Head of caudate nucleus (tissue), 42 donors: Measurements from ENCODE around the gene OLFM1.
"Not testable (repeated sequence)": the region's sequence is repeated elsewhere in the genome, so short reads cannot be mapped to it uniquely, and the experiment has no call there.

Experiments
- DNase-seq, 42 donors: peaks; one replicate each; pipeline versions ENCODE4 v3.0.0 to v3.0.0-alpha.2; 2020 to 2021; ENCODE audit warnings: mixed read lengths in 7 of 42
- intact Hi-C: fragments of 100-400 bp; cut with DNase I; formaldehyde crosslinking; loops from one replicate; pipeline ENCODE4 v1.15.0; 2022

The OLFM1 gene

DNA sequence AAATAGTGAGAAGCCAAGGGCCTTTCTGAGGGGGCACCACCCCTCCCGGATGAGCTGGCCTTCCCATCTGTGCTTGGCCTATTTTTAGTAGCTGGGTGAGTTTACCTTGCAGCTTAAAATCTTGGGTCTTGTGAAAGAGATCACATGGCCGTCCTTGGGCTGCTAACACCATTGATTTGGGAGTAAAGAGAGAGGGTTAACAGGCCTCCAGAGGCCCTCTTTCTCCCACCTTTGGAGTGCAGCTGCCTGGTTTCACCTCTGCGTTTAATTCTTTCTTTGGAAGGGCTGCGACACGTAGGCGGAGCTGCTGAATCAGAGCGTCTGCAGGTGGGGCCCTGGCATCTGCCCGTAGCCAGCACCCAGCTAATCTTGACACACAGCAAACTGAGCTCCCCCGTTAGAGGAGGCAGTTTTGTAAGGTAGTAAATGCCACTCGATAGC lies 12.8 kb downstream of the OLFM1 start:
- intact Hi-C loops: no loop called here
- peak in 41 of 42 donors; percentile 23 to 91 (median 66) for DNase-seq

DNA sequence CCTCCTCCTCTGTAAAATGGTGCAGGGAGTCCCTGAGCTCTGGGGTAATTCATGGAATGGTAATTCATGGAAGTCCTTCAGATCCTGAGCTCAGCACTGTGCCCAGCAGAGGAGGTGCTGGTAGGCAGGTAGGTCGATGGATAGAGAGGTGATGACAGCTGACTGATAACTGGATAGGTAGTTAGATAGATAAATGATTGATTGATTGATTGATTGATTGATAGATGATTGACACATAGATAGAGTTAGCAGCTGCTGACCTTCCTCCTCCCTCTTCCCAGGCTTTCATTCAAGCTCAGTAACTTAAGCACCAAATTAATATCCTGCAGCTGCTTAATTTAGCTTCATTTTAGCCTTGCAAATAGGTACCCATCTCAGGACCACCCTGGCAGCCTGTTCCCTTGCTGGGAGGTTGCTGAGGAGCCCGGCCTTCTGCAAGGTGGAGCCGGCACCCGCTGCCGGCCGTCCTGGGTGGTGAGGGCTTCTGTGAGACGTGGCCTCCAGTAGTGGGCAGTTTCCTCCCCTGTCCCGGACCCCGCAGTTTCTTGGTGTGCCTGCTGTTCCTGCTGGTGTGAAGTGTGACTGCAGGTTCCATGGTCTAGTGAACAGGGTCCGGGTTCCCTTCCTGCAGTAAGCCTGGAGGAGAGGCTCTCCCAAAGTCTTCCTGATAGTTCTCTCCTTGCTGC lies 13.4 kb downstream of the OLFM1 start:
- no peak for DNase-seq
- intact Hi-C loops: no loop called here

DNA sequence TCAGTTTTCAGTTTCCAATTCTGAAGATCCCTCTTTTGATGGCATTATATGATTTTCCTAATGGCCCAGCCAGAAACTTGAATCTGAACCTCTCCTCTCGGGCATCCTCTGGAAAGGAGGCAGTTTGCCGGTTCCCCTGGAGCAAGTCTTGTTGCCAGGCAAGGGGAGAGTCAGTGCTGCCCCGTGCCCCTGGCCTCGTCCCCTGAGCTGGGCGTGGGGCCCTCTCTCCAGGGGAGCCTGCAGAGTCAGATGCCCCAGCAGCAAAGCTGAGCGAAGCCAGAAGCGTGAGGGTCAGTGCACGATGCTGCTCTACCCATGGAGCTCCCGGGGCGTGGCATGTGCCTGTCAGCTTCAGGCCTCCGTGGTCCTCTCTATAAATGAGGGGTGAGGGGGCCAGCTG lies 14.0 kb downstream of the OLFM1 start:
- intact Hi-C loops: no loop called here
- no peak for DNase-seq

DNA sequence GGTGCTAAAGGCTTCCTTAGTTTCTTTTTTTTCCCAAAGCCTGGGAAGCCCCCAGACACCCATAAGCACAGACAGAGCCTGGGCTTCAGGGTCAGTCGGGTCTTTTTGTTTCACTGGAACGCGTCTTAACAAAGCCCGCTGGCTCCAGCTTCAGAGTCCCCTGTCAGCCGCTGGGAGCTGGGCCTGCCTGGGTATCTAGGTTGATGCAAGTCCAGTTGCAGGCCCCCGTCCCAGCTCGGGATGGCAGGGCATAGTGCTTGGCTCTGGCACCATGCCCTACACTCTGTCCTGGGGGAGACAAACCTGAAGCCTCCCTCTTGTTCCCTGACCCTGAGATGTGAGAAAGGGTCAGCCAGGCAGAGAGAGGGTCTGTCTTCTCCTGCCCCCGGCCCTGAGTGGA lies 14.5 kb downstream of the OLFM1 start:
- intact Hi-C loops: no loop called here
- DNase-seq: no peak

DNA sequence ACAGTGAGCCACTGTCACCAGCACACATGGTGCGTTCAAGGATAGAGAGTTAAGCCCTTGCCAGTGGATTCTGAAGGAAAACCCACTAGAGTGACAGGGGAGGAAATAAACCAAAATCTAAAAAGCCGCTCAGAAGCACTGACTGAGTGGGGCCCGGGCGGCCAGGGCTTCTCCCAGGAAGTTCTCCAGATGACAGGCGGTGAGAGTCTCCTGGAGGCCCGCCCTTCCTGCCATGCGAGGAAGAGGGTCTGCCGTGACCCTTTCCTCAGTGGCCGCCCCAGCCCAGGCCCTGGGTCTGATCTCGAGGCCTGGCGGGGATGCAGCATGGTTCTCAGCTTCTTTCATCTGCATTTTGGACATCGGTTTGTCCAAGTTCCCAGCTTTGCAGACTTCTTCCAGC lies 14.9 kb downstream of the OLFM1 start:
- no peak for DNase-seq
- intact Hi-C loops: no loop called here

DNA sequence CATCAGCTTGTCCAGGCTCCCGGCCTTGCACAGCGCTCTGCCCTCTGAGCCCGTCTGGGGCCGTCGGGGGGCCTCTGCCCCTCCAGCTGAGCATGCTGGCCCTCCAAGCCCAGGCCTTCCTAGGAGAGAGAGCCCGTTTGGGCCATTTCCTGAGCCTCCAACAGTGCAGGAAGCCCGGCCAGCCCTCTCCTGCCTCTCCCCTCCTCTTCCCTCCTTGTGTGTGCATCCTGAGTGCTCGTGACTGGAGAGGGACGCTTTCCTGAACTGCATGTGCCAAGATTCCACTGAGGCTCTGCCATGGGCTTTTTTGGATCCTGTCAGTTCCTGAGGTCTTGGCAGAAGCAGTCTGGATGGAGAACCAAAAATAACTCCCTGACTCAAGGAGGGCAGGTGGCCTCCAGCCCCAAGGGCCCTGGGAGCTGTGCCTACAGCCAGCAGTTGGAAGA lies 15.6 kb downstream of the OLFM1 start:
- intact Hi-C loops: no loop called here
- peak in 1 of 42 donors; percentile 21 for DNase-seq

DNA sequence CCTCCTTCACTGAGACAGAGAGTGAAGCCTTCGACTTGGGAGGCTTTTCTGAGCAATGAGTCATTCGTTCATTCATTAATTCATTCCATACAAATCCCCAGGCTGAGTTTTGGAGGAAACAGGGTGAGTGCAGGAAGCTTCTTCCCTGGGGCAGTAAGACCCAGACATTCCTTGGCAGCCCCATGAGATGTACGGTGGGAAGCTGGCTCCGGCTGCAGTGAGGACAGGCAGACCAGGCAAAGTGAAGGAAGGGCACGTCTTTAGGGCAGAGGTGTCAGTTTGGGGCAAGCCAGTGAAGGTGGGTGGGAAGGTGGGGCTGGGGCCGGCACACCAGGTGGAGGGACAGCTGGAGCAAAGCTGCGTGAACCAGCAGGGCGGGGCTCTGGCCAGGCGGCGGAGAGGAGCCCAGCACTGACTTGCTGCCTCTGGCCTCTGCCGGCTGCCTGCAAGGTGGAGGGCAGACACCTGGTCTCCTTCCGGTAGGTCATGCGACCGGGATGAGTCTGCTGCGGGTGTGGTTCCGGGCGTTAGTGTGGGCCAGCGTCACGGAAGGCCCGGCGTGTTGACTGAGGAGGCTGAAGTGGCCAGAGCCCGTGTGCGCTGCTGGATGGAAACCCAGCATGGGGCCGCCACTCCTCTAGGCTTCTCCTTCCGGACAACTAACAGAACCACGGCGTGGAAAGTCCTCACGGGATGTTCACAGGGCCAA lies 16.6 kb downstream of the OLFM1 start:
- intact Hi-C loops: no loop called here
- no peak for DNase-seq

DNA sequence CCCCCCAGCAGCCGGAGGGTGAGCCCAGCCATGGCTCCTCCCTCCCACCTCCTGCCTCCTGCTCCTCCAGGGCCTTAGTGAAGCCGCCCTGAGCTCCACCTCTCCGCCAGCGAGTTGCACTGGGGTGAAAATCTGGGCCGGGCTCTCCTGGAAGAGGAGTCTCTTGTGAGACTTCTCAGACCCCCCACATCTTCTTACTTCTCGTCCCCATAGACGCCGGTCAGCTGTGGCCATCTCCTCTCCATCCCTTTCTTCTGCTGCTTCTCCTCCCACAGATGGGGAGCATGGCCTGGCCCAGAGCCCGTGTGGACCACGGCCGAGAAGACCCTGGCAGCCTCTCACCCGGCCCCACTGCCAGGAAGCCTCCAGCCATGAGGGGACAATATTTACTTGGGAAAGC lies 17.3 kb downstream of the OLFM1 start:
- no peak for DNase-seq
- intact Hi-C loops: no loop called here

DNA sequence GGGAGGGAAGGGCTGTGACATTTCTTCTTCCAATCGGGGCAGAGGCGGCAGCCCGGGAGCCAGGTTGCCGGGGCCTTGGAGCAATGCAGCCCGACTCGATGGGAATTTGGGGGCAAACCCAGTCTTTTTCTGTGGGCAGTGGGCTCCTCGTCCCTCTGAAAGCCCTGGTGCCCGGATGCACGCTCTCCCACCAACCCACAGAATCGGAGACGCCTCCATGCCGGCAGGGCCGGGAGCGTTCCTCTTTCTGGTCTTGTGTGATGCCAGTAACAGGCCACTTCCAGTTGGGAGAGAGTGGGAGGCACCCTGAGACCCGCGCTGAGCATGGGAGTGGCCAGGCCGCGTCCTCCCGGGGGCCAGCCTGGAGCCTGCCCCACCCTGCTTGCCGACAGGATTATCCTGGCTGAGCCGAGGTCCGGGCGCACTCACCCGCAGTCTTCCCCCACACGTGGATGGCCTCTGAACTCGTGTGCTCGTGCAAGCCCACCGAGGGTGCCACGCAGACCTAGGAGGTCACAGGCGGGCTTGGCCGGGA lies 17.8 kb downstream of the OLFM1 start:
- intact Hi-C loops: no loop called here

DNA sequence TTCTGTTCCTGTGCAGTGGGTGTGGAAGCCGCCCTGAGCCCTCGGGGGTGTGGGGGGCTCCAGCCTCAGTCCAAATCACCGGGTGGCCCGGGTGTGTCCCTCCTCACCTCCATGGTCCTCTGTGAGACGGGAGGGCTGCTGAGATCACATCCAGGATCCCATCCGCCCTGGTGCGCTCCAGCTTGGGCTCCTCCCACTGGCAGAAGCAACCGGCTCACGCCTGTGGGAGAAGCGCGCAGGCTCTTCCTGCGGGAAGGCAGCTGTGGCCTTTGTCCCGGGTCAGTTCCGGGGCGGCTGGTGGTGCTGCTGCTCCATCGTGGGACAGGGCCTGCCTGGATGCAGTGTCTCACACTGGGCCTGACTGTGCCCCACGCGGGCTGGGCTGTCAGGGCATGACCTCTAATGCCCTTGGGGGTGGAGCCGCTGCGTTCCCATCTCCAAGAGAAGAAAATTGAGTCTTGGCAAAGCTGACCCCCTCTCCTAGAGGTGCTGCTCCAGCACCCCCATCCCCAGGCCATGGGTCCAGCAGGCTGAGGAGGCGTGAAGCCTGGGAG lies 18.5 kb downstream of the OLFM1 start:
- no peak for DNase-seq
- intact Hi-C loops: no loop called here

More for the DNA sequence above, 17.8 kb downstream of the OLFM1 start:
- DNase-seq: no peak

DNA sequence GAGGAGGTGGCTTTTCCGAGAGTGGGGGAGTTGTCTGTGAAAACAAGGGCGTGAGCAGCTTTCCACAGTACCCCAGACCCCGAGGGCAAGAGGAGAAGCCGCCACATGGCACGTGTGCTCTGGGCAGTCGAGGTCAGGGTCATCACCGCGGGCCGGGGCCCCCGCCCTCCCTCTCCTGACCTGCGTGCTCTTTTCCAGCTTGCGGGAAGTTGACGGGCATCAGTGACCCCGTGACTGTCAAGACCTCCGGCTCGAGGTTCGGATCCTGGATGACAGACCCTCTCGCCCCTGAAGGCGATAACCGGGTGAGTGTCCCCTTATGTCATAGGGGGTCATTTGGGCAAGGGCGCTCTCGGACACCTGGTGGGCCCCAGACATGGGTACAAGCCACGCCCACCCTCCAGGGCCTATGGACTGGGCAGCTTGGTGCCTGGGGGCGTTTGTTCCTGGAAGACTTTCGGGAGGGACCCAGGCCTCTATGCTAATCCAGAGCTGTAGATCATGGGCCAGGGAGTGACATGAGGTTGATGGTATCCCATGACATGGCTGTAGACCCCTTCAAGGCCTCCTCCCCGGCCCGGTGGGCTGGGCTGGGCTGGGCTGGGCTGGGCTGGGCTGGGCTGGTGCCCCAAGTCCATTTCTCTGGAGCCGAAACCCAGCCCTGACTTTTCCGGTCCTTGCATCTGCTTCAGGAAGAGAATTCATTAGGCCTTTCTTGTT lies 19.2 kb downstream of the OLFM1 start:
- intact Hi-C loops: no loop called here
- DNase-seq: no peak

DNA sequence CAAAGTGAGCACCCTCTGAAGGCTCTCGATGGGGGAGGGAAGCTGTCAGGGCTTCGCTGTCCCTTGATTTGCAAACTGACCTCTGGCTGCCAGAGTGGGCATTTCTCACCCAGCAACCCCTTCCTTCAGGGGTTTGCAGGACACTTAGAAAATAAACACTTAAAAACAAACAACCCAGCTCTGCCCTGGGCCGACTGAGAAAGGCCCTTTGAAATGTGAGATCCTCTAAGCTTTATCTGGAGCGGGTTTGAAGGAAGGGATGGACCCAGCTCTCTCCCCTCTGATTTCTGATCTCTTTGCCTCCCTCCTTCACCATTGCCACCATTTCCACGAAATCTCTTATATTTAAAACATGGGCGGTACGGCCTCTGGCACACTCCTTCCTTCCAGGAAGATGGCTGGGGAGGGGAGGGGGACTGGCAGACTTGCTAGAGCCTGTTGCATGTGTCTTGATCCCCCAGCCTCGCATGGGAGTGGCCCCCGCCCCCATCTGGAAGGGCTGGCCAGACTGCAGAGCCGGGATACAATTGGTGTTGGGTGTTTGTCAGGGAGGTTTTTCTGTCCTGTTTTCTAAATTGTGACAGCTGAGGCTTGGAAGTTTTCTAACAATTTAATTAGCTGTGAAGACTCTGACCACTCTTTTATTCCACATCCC lies 20.2 kb downstream of the OLFM1 start:
- no peak for DNase-seq
- intact Hi-C loops: no loop called here

DNA sequence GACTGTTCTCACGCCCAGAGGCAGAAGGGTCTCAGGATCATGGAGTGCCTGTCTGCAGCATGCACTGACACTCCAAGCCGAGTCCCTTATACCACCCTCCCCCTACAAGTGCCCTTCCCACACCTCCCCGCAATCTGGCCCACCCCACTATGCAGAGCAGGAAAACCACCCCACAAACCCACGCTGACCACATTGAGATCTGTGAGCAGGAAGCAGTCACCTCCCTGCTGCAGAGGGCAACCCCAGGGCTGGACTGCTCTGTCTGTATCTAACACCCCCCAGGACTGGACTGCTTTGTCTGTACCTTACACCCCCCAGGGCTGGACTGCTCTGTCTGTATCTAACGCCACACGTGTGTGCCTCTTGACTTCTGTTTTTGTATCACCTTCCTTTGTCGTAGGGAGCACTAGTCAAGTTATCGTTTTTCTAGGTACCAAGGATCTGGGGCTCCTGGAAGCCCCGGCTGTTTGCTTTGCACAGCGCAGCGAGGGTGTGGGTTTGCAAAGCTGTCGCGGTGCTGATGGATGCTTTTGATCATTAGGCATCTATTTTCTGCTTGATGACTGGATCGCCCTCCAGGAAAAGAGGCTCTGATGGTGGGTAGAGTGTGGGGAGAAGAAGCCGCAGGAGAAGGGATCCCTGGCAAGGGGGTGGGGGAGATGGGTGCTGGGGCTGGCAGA lies 21.5 kb downstream of the OLFM1 start:
- DNase-seq: no peak
- intact Hi-C loops: no loop called here

DNA sequence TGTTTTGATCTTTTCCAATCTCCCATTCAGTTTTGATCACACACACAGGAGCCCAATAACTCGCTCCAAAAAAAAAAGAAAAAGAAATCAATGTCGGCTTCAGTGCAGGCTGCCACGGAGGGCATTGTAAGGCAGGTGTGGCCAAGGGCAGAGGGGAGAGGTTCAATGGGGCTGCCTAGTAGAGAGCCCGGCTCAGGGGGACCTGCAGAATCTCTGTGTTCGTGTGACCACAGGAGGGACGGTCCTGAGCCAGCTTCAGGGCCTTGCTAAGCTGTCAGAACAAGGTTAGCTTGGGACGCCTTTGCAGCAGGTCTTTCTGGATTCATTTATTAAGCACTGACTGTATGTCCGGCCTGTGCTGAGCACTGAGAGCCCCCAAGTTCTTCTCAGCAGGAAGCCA lies 22.2 kb downstream of the OLFM1 start:
- intact Hi-C loops: no loop called here
- DNase-seq: no peak

DNA sequence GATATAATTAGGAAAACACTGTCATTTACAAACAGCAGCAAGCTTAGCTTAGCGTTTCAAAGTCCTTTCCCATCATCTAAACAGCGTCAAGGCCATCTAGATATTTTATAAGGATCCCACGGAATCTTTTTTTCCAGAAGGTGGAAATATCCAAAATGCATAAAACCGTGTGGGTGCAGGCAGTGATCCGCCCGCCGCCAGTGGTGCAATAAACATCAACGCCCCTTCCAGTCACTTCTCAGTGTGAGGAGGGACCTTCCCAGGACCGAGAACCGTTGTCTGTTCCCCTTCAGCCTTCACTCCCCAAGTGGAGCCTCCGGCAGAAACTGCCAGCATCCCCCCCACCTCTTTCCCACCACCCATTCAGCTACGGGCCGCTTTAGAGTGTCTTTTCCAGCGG lies 22.9 kb downstream of the OLFM1 start:
- DNase-seq: no peak
- intact Hi-C loops: no loop called here

DNA sequence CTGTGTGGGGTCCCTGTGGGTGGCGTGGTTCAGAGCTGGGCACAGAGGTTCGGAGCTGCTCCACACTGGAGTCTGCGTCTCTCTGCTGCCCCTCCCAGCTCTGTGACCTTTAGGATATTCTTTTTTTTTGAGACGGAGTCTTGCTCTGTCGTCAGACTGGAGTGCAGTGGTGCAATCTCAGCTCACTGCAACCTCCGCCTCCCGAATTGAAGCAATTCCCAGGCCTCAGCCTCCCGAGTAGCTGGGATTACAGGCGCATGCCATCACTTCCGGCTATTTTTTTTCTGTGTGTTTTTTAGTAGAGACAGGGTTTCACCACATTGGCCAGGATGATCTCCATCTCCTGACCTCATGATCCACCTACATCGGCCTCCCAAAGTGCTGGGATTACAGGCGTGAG lies 24.1 kb downstream of the OLFM1 start:
- DNase-seq, intact Hi-C loops: not testable (repeated sequence)

DNA sequence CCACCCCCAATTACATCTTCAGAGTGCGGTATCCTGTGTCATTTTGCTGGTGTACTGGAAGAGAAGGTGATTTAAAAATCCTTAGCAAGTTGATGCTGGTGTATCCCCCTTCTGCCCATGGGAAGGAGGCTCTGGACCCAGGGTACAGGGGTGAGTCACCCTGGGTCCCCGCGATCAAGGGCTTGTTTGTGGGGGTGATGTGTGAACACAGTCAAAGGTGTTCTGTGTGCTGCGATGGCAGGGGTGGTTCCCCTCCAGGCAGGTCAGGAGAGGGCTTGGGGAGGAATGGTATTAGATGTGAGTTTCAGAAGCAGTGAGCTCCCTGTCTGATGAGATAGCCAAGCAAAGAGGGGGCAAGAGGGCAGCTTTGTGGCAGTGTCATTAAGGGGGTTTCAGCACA lies 28.9 kb downstream of the OLFM1 start:
- no peak for DNase-seq
- intact Hi-C loops: no loop called here

DNA sequence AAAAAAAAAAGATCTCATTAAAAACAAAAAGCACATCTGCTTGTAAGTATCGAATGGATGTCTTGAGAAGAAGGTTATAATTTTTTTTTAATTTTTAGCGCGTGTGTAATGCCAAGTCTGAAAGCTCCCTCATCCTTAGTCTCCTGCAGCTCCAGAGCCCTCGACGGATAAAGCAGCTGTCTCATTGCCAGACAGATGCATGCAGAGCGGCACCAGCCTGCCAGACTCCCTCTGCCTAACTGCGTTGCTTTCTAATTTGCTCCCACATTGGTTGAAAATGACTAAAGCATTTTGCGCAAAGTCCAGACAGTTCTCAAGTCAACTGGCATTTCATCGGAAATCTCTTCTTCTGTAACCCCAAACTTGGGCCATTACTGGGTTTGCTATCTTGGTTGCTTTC lies 29.4 kb downstream of the OLFM1 start:
- peak in 13 of 42 donors; percentile 13 to 61 (median 36) for DNase-seq
- intact Hi-C loops: no loop called here

DNA sequence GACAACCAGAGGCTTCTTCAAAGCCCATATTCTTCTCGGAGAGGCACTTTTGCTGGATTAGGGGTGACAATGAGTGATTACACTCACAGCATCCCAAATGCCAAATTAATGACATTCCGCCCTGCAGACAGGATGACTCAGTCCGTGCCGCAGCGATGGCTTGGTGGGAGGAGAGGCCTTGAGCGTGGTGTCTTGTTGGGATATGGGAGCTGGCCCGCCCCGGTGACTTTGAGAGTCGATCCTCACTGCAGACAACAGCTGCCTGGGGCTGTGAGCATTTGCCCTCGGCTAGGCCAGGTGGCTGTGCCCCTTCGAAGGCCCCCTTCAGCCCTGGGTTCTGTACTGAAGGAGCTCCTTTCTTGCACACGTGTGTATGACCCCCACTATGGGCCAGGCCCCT lies 29.8 kb downstream of the OLFM1 start:
- intact Hi-C loops: no loop called here
- peak in 41 of 42 donors; percentile 23 to 83 (median 57) for DNase-seq
